CD4-positive, CD25-positive, alpha-beta regulatory T cell (primary cell): Measurements from ENCODE around the gene TRABD2B. TPM values are rescaled to one million over a fixed set of nuclear protein-coding genes. Genes with fewer than 3 reads are reported as not detected.

ENCODE experiments used
- ATAC-seq, 2 donors: fragments of 150-1000 bp; cut with Tn5 transposase; one replicate each; pipeline ENCODE4 v1.10.0; 2021; ENCODE audit warnings: low read depth in 2 of 2, moderate number of reproducible peaks in 2 of 2, moderate library complexity in 1 of 2
- DNase-seq, 3 donors: peaks; one replicate each; pipeline versions ENCODE4 v3.0.0 to v3.0.0-alpha.2; 2012 to 2022; ENCODE audit warnings: mixed read lengths in 1 of 3
- H3K27ac ChIP-seq: one replicate; pipeline ENCODE4 v1.7.0; 2013; ENCODE audit warnings: mild to moderate bottlenecking, low read length; ENCODE audit not compliant: insufficient read depth, poor library complexity, severe bottlenecking
- H3K27me3 ChIP-seq: one replicate; pipeline ENCODE4 v1.7.0; 2013; ENCODE audit warnings: low read length; ENCODE audit not compliant: control insufficient read depth, insufficient read depth
- H3K36me3 ChIP-seq: one replicate; pipeline ENCODE4 v1.7.0; 2013; ENCODE audit warnings: mild to moderate bottlenecking, low read length, moderate library complexity; ENCODE audit not compliant: control insufficient read depth, insufficient read depth
- H3K4me1 ChIP-seq: 2 replicates; pipeline ENCODE4 v1.7.0; 2013; ENCODE audit warnings: mild to moderate bottlenecking, low read length; ENCODE audit not compliant: insufficient read depth, control insufficient read depth, poor library complexity, severe bottlenecking
- H3K4me3 ChIP-seq: one replicate; pipeline ENCODE4 v1.7.0; 2013; ENCODE audit warnings: low read depth, mild to moderate bottlenecking, low read length, moderate library complexity
- H3K9me3 ChIP-seq, 2 experiments: 1 replicate in 1 of 2; 2 replicates in 1 of 2; pipeline ENCODE4 v1.7.0; 2013; ENCODE audit warnings: low read length in 2 of 2, mild to moderate bottlenecking in 1 of 2, moderate library complexity in 1 of 2; ENCODE audit not compliant: control insufficient read depth in 2 of 2
- H3K27ac Mint-ChIP-seq, 3 donors: one replicate each; pipeline ENCODE4 v1.8.0; 2020 to 2022; ENCODE audit warnings: mild to moderate bottlenecking in 3 of 3, mixed read lengths in 3 of 3, moderate library complexity in 2 of 3
- H3K27me3 Mint-ChIP-seq: one replicate; pipeline ENCODE4 v1.8.0; 2022; ENCODE audit warnings: mild to moderate bottlenecking, mixed read lengths
- H3K36me3 Mint-ChIP-seq: one replicate; pipeline ENCODE4 v1.8.0; 2020; ENCODE audit warnings: mixed read lengths
- H3K4me1 Mint-ChIP-seq, 4 donors: one replicate each; pipeline ENCODE4 v1.8.0; 2020 to 2022; ENCODE audit warnings: mixed read lengths in 4 of 4, mild to moderate bottlenecking in 1 of 4
- H3K4me3 Mint-ChIP-seq, 4 donors: one replicate each; pipeline ENCODE4 v1.8.0; 2020 to 2022; ENCODE audit warnings: mild to moderate bottlenecking in 4 of 4, mixed read lengths in 4 of 4, moderate library complexity in 3 of 4
- H3K9me3 Mint-ChIP-seq, 7 donors: one replicate each; pipeline ENCODE4 v1.8.0; 2020 to 2022; ENCODE audit warnings: mixed read lengths in 7 of 7, mild to moderate bottlenecking in 3 of 7, moderate library complexity in 2 of 7
- polyA plus RNA-seq, 4 donors: library from polyadenylated mRNA; unstranded; fragments of 300-500 nt; fragmentation: Illumina TruSeq; gene quantifications; one replicate each; pipeline ENCODE4 v1.2.3, GENCODE V29; 2021
- total RNA-seq: library from RNA; stranded (reverse); gene quantifications from one replicate; pipeline ENCODE4 v1.2.3, GENCODE V29; 2022

Gene TRABD2B
- total and polyA plus RNA-seq, 5 donors from 2014 or later, result not detected

GRCh38 chr1:47947531-47947930 is 49.7 kb downstream of the TRABD2B start:
- peaks cover 0 to 2% (median 0%) of the 10 kb centered on the region in 7 donors for H3K9me3 Mint-ChIP-seq
- ATAC-seq (no peak), DNase-seq (no peak)
- no peak overlapping the region for H3K4me3 Mint-ChIP-seq
- H3K27ac Mint-ChIP-seq, result no peak overlapping the region
- Histone ChIP-seq H3K4me3 (no peak overlapping the region), H3K9me3 (no peaks in the 10 kb centered on the region), H3K36me3 (no peaks in the 10 kb centered on the region), H3K27me3 (no peaks in the 10 kb centered on the region), H3K27ac (no peak overlapping the region), H3K4me1 (no peaks in the 10 kb centered on the region)
- H3K4me1 Mint-ChIP-seq, result no peaks in the 10 kb centered on the region
- no peaks in the 10 kb centered on the region for H3K36me3 Mint-ChIP-seq
- peaks cover 6% of the 10 kb centered on the region for H3K27me3 Mint-ChIP-seq

GRCh38 chr1:47944561-47944960 is 52.6 kb downstream of the TRABD2B start:
- Histone ChIP-seq H3K9me3 (no peaks in the 10 kb centered on the region), H3K4me1 (no peaks in the 10 kb centered on the region), H3K36me3 (no peaks in the 10 kb centered on the region), H3K27me3 (no peaks in the 10 kb centered on the region), H3K4me3 (no peak overlapping the region), H3K27ac (no peak overlapping the region)
- Mint-ChIP-seq H3K4me1 (no peaks in the 10 kb centered on the region), H3K9me3 (peaks cover 0 to 2% (median 0%) of the 10 kb centered on the region in 7 donors), H3K36me3 (no peaks in the 10 kb centered on the region), H3K27ac (no peak overlapping the region), H3K4me3 (no peak overlapping the region), H3K27me3 (no peaks in the 10 kb centered on the region)
- DNase-seq (no peak), ATAC-seq (no peak)

GRCh38 chr1:47942240-47942629 is 55.0 kb downstream of the TRABD2B start:
- Mint-ChIP-seq H3K36me3 (no peaks in the 10 kb centered on the region), H3K27me3 (no peaks in the 10 kb centered on the region), H3K4me3 (no peak overlapping the region), H3K4me1 (no peaks in the 10 kb centered on the region), H3K27ac (no peak overlapping the region), H3K9me3 (peaks cover 0 to 1% (median 0%) of the 10 kb centered on the region in 7 donors)
- no peaks in the 10 kb centered on the region for H3K4me1 ChIP-seq
- H3K27ac ChIP-seq, result no peak overlapping the region
- DNase-seq (no peak), ATAC-seq (no peak)
- no peaks in the 10 kb centered on the region for H3K9me3 ChIP-seq
- H3K4me3 ChIP-seq, result no peak overlapping the region
- H3K36me3 ChIP-seq, result no peaks in the 10 kb centered on the region
- no peaks in the 10 kb centered on the region for H3K27me3 ChIP-seq

- Mint-ChIP-seq H3K27me3 (no peaks in the 10 kb centered on the region), H3K36me3 (no peaks in the 10 kb centered on the region), H3K4me3 (no peak overlapping the region), H3K9me3 (peaks cover 0 to 1% (median 0%) of the 10 kb centered on the region in 7 donors), H3K4me1 (no peaks in the 10 kb centered on the region), H3K27ac (no peak overlapping the region)
- Histone ChIP-seq H3K27me3 (no peaks in the 10 kb centered on the region), H3K4me1 (no peaks in the 10 kb centered on the region), H3K27ac (no peak overlapping the region), H3K36me3 (no peaks in the 10 kb centered on the region), H3K9me3 (no peaks in the 10 kb centered on the region), H3K4me3 (no peak overlapping the region)
- no peak for DNase-seq
- no peak for ATAC-seq
Observed at GRCh38 chr1:47941609-47942239, 55.5 kb downstream of the TRABD2B start.

- DNase-seq (no peak), ATAC-seq (no peak)
- Histone ChIP-seq H3K9me3 (no peaks in the 10 kb centered on the region), H3K4me3 (no peak overlapping the region), H3K36me3 (no peaks in the 10 kb centered on the region), H3K4me1 (no peaks in the 10 kb centered on the region), H3K27ac (no peak overlapping the region), H3K27me3 (no peaks in the 10 kb centered on the region)
- Mint-ChIP-seq H3K4me1 (no peaks in the 10 kb centered on the region), H3K27ac (no peak overlapping the region), H3K27me3 (no peaks in the 10 kb centered on the region), H3K36me3 (no peaks in the 10 kb centered on the region), H3K4me3 (no peak overlapping the region), H3K9me3 (peaks cover 0 to 1% (median 0%) of the 10 kb centered on the region in 7 donors)
Observed at GRCh38 chr1:47940779-47941178, 56.4 kb downstream of the TRABD2B start.

GRCh38 chr1:47940326-47940725 is 56.9 kb downstream of the TRABD2B start:
- H3K4me1 Mint-ChIP-seq, result no peaks in the 10 kb centered on the region

GRCh38 chr1:47938520-47938919 is 58.7 kb downstream of the TRABD2B start:
- Histone ChIP-seq H3K4me3 (no peak overlapping the region), H3K27ac (no peak overlapping the region), H3K27me3 (no peaks in the 10 kb centered on the region), H3K4me1 (no peaks in the 10 kb centered on the region), H3K36me3 (no peaks in the 10 kb centered on the region), H3K9me3 (no peaks in the 10 kb centered on the region)
- H3K4me3 Mint-ChIP-seq, result no peak overlapping the region
- ATAC-seq, result no peak
- H3K27me3 Mint-ChIP-seq, result peaks cover 6% of the 10 kb centered on the region
- no peaks in the 10 kb centered on the region for H3K36me3 Mint-ChIP-seq
- no peak overlapping the region for H3K27ac Mint-ChIP-seq
- no peaks in the 10 kb centered on the region for H3K9me3 Mint-ChIP-seq
- H3K4me1 Mint-ChIP-seq, result no peaks in the 10 kb centered on the region
- no peak for DNase-seq

More at GRCh38 chr1:47940326-47940725, 56.9 kb downstream of the TRABD2B start:
- Histone ChIP-seq H3K4me1 (no peaks in the 10 kb centered on the region), H3K9me3 (no peaks in the 10 kb centered on the region), H3K36me3 (no peaks in the 10 kb centered on the region), H3K4me3 (no peak overlapping the region), H3K27me3 (no peaks in the 10 kb centered on the region), H3K27ac (no peak overlapping the region)
- no peak for ATAC-seq
- no peaks in the 10 kb centered on the region for H3K36me3 Mint-ChIP-seq
- H3K9me3 Mint-ChIP-seq, result peaks cover 0 to 1% (median 0%) of the 10 kb centered on the region in 7 donors
- no peak overlapping the region for H3K27ac Mint-ChIP-seq
- DNase-seq, result no peak
- no peaks in the 10 kb centered on the region for H3K27me3 Mint-ChIP-seq
- no peak overlapping the region for H3K4me3 Mint-ChIP-seq

- H3K9me3 ChIP-seq, result no peaks in the 10 kb centered on the region
- Mint-ChIP-seq H3K36me3 (no peaks in the 10 kb centered on the region), H3K4me1 (no peaks in the 10 kb centered on the region), H3K4me3 (no peak overlapping the region), H3K9me3 (no peaks in the 10 kb centered on the region), H3K27me3 (peaks cover 6% of the 10 kb centered on the region), H3K27ac (no peak overlapping the region)
- H3K4me1 ChIP-seq, result no peaks in the 10 kb centered on the region
- H3K27me3 ChIP-seq, result no peaks in the 10 kb centered on the region
- H3K27ac ChIP-seq, result no peak overlapping the region
- ATAC-seq (no peak), DNase-seq (no peak)
- H3K36me3 ChIP-seq, result no peaks in the 10 kb centered on the region
- no peak overlapping the region for H3K4me3 ChIP-seq
Observed at GRCh38 chr1:47937586-47938254, 59.5 kb downstream of the TRABD2B start.
